Erythroblast (primary cell): ENCODE measurements around the gene MYLK.

Source experiments
- GATA1 ChIP-seq: IDR thresholded peaks from 2 replicates; pipeline ENCODE4 v1.6.1; 2011; ENCODE audit warnings: low read depth, mild to moderate bottlenecking, control low read depth, low read length, moderate library complexity
- POLR2A ChIP-seq: IDR thresholded peaks from 2 replicates; pipeline ENCODE4 v1.6.1; 2011; ENCODE audit warnings: mild to moderate bottlenecking, low read length

DNA sequence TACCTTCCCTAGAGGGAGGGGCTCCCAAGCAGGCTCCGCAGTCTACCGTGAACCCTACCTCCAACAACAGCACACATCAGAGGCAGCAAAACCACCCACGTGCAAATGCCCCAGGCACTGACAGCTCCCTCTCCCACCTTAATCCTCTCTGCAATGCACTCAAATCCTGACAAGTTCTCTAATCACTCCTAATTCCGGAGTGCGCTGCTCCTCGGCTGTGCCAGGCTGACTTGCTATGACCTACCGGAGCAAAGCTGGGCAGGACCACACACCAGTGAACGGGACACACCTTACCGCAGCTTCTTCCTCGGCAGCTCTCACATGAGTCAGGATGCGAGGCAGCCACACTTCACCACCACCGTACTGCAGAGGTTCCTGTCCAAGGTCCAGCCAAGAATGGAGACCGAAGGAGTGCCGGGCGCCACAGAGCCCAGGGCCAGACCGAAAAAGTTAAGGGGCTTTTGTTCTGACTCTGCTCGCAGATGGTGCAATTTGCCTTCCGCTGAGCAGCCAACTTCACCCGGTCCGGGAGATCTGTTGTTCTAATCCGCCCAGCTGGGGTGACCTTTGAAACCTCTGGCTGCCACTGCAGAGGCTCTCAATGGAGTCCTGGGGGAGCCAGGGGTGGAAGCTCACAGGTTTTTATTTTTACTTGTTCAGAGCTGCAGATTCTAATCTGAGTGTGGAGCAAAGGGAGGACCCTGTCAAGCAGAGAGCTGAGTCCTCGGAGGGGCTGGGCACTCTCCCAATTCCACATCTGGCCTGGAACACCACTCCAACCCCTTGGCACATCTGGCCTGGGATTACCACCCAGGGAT, 84.4 kb downstream of the MYLK start:
- no peak for TF ChIP-seq POLR2A
- no peak for TF ChIP-seq GATA1
